H1 (cell line): ENCODE results near the gene CEACAM16. TPM values are rescaled to one million over a fixed set of nuclear protein-coding genes. Genes with fewer than 3 reads are reported as not detected.

ENCODE experiments used
- CHD1 ChIP-seq: IDR thresholded peaks from 2 replicates; pipeline ENCODE4 v1.6.1; 2012; ENCODE audit warnings: low read depth, low read length, improper control_type of control experiment
- CHD7 ChIP-seq: fragments of 300-600 bp; sonication (generic); IDR thresholded peaks from 2 replicates; pipeline ENCODE4 v1.7.1; 2012; ENCODE audit warnings: low read length, moderate library complexity, mild to moderate bottlenecking, inconsistent platforms; ENCODE audit not compliant: insufficient replicate concordance
- GTF2F1 ChIP-seq: IDR thresholded peaks from 2 replicates; pipeline ENCODE4 v1.6.1; 2012; ENCODE audit warnings: low read depth, low read length, improper control_type of control experiment, borderline replicate concordance
- MAX ChIP-seq: IDR thresholded peaks from 2 replicates; pipeline ENCODE4 v1.6.1; 2012; ENCODE audit warnings: inconsistent platforms
- RXRA ChIP-seq: IDR thresholded peaks from 2 replicates; pipeline ENCODE4 v1.6.1; 2011; ENCODE audit warnings: low read depth, mild to moderate bottlenecking, low read length, moderate library complexity; ENCODE audit not compliant: insufficient read depth
- SAP30 ChIP-seq: fragments of 300-600 bp; sonication (generic); IDR thresholded peaks from 2 replicates; pipeline ENCODE4 v1.7.1; 2012; ENCODE audit warnings: low read length, moderate library complexity, mild to moderate bottlenecking, inconsistent platforms; ENCODE audit not compliant: insufficient read depth, insufficient replicate concordance
- SP1 ChIP-seq: IDR thresholded peaks from 2 replicates; pipeline ENCODE4 v1.6.1; 2011; ENCODE audit warnings: low read depth, low read length
- YY1 ChIP-seq: IDR thresholded peaks from 2 replicates; pipeline ENCODE4 v1.6.1; 2011; ENCODE audit warnings: low read depth, mild to moderate bottlenecking, low read length
- polyA plus RNA-seq, 7 experiments: library from polyadenylated mRNA; depleted of rRNA in 3 of 7; stranded (reverse) in 5 of 7; unstranded in 2 of 7; fragments of >200 nt in 5 of 7; fragments of 200-250 nt in 2 of 7; gene quantifications; 1 replicate in 5 of 7; 2 replicates in 1 of 7; 4 replicates in 1 of 7; pipeline versions ENCODE4 v1.2.1 to v1.2.3, GENCODE V29; 2011 to 2013; ENCODE audit warnings: missing spikeins in 2 of 7, mixed read lengths in 2 of 7
- total RNA-seq: library from RNA; stranded (reverse); fragmentation: NEBNext Ultra II Directional; extraction: Animal tissue kit (Norgen Biotek cat#: 25700); gene quantifications from 2 replicates; pipeline ENCODE4 v1.2.1, GENCODE V29; 2021

CEACAM16 gene
- total and polyA plus RNA-seq, 2 of the 8 experiments (the other 6 are each of a cell fraction or from before 2014, with no cell fraction given) = not detected

GRCh38 chr19:44708940-44709339 lies 10.0 kb downstream of the CEACAM16 start (continued):
- no peak for TF ChIP-seq CHD7
- TF ChIP-seq CHD1 = no peak
- TF ChIP-seq SP1 = no peak
- no peak for TF ChIP-seq RXRA
- TF ChIP-seq GTF2F1 = no peak
- TF ChIP-seq SAP30 = no peak
- no peak for TF ChIP-seq YY1
- no peak for TF ChIP-seq MAX
